Astrocyte (in vitro differentiated cells and primary cell): ENCODE measurements around the gene C1orf21. TPM values are rescaled to one million over a fixed set of nuclear protein-coding genes. Genes with fewer than 3 reads are reported as not detected.

Experiments
- DNase-seq: peaks from one replicate; pipeline ENCODE4 v3.0.0-alpha.2; 2010; ENCODE audit warnings: low read depth
- FAIRE-seq: peaks from 2 replicates; lab custom pipeline; 2011; peaks lifted over from hg19 to GRCh38; lab: Jason Lieb, UNC
- H2AFZ ChIP-seq: 2 replicates; pipeline ENCODE4 v1.6.0; 2012; ENCODE audit warnings: low read depth, low read length, inconsistent platforms
- H3K27ac ChIP-seq: 2 replicates; pipeline ENCODE4 v1.5.1; 2011; ENCODE audit warnings: low read depth, low read length, inconsistent platforms
- H3K27me3 ChIP-seq: 2 replicates; pipeline ENCODE4 v1.6.0; 2011; ENCODE audit warnings: low read length, inconsistent platforms; ENCODE audit not compliant: insufficient read depth
- H3K36me3 ChIP-seq: 2 replicates; pipeline ENCODE4 v1.5.1; 2011; ENCODE audit warnings: low read length, inconsistent platforms; ENCODE audit not compliant: insufficient read depth
- H3K4me1 ChIP-seq: 2 replicates; pipeline ENCODE4 v1.5.1; 2011; ENCODE audit warnings: low read length, inconsistent platforms; ENCODE audit not compliant: insufficient read depth
- H3K4me2 ChIP-seq: 2 replicates; pipeline ENCODE4 v1.6.0; 2012; ENCODE audit warnings: low read length, inconsistent platforms
- H3K4me3 ChIP-seq: 2 replicates; pipeline ENCODE4 v1.5.1; 2011; ENCODE audit warnings: low read depth, mild to moderate bottlenecking, low read length, inconsistent platforms; ENCODE audit not compliant: insufficient read depth
- H3K79me2 ChIP-seq: 2 replicates; pipeline ENCODE4 v1.6.0; 2012; ENCODE audit warnings: mild to moderate bottlenecking, low read length, inconsistent platforms; ENCODE audit not compliant: insufficient read depth
- H3K9ac ChIP-seq: 2 replicates; pipeline ENCODE4 v1.6.0; 2012; ENCODE audit warnings: mild to moderate bottlenecking, low read length, inconsistent platforms
- H3K9me3 ChIP-seq: 2 replicates; pipeline ENCODE4 v1.5.1; 2012; ENCODE audit warnings: low read depth, mild to moderate bottlenecking, low read length, inconsistent platforms; ENCODE audit not compliant: insufficient read depth
- H4K20me1 ChIP-seq: 2 replicates; pipeline ENCODE4 v1.6.0; 2012; ENCODE audit warnings: low read length, inconsistent platforms; ENCODE audit not compliant: insufficient read depth
- H3K27ac Mint-ChIP-seq: one replicate; pipeline ENCODE4 v1.8.0; 2021; ENCODE audit warnings: mild to moderate bottlenecking, mixed read lengths; ENCODE audit not compliant: unreplicated experiment
- H3K27me3 Mint-ChIP-seq: one replicate; pipeline ENCODE4 v1.8.0; 2021; ENCODE audit warnings: low read depth, mixed read lengths; ENCODE audit not compliant: unreplicated experiment
- H3K36me3 Mint-ChIP-seq: one replicate; pipeline ENCODE4 v1.8.0; 2021; ENCODE audit warnings: low read depth, mixed read lengths; ENCODE audit not compliant: unreplicated experiment
- H3K4me1 Mint-ChIP-seq: one replicate; pipeline ENCODE4 v1.8.0; 2021; ENCODE audit warnings: low read depth, mixed read lengths; ENCODE audit not compliant: unreplicated experiment
- H3K4me3 Mint-ChIP-seq: one replicate; pipeline ENCODE4 v1.8.0; 2021; ENCODE audit warnings: mild to moderate bottlenecking, moderate library complexity, mixed read lengths; ENCODE audit not compliant: unreplicated experiment
- H3K9me3 Mint-ChIP-seq: one replicate; pipeline ENCODE4 v1.8.0; 2021; ENCODE audit warnings: mild to moderate bottlenecking, mixed read lengths; ENCODE audit not compliant: unreplicated experiment
- CTCF ChIP-seq: IDR thresholded peaks from 2 replicates; pipeline ENCODE4 v1.5.1; 2011; ENCODE audit warnings: low read depth, mild to moderate bottlenecking, inconsistent platforms, low read length, moderate library complexity; ENCODE audit not compliant: insufficient read depth
- EZH2 ChIP-seq: IDR thresholded peaks from 2 replicates; pipeline ENCODE4 v1.6.1; 2012; ENCODE audit warnings: mild to moderate bottlenecking, low read length, inconsistent platforms; ENCODE audit not compliant: insufficient read depth
- total RNA-seq: library from RNA; stranded (reverse); gene quantifications from 2 replicates; pipeline ENCODE4 v1.2.1, GENCODE V29; 2021

Gene C1orf21
- total RNA-seq, 1 donor from 2014 or later: 15.1 TPM

GRCh38 chr1:184388319-184388889 is 1.6 kb downstream of the C1orf21 start:
- Mint-ChIP-seq H3K36me3 (peaks cover 2% of the 10 kb centered on the region), H3K27me3 (peaks cover 7% of the 10 kb centered on the region), H3K4me1 (peaks cover 25% of the 10 kb centered on the region), H3K9me3 (peaks cover 2% of the 10 kb centered on the region), H3K4me3 (peak overlapping the region; percentile 86), H3K27ac (peak overlapping the region; percentile 50)
- no peaks in the 10 kb centered on the region for H3K36me3 ChIP-seq
- DNase-seq: peak; percentile 78
- H3K4me1 ChIP-seq: peaks cover 10% of the 10 kb centered on the region
- H3K4me2 ChIP-seq: peak overlapping the region; percentile 99
- peak overlapping the region; percentile 76 for H3K4me3 ChIP-seq
- peak; percentile 20 for FAIRE-seq
- H3K27ac ChIP-seq: peak overlapping the region; percentile 56
- TF ChIP-seq EZH2 (no peak), CTCF (no peak)
- peaks cover 3% of the 10 kb centered on the region for H3K27me3 ChIP-seq
- H3K9me3 ChIP-seq: no peaks in the 10 kb centered on the region
- no peaks in the 10 kb centered on the region for H4K20me1 ChIP-seq
- H3K79me2 ChIP-seq: peaks cover 4% of the 10 kb centered on the region
- peak overlapping the region; percentile 77 for H3K9ac ChIP-seq
- peak overlapping the region; percentile 76 for H2AFZ ChIP-seq

- no peak overlapping the region for H3K27ac Mint-ChIP-seq
- TF ChIP-seq CTCF (no peak), EZH2 (no peak)
- H3K27ac ChIP-seq: no peak overlapping the region
- peaks cover 2% of the 10 kb centered on the region for H3K9me3 Mint-ChIP-seq
- H3K4me2 ChIP-seq: peak overlapping the region; percentile 99
- H3K4me1 ChIP-seq: peaks cover 10% of the 10 kb centered on the region
- peak overlapping the region; percentile 77 for H3K9ac ChIP-seq
- peaks cover 4% of the 10 kb centered on the region for H3K27me3 Mint-ChIP-seq
- no peaks in the 10 kb centered on the region for H3K9me3 ChIP-seq
- no peaks in the 10 kb centered on the region for H4K20me1 ChIP-seq
- no peak overlapping the region for H2AFZ ChIP-seq
- FAIRE-seq (no peak), DNase-seq (no peak)
- H3K36me3 ChIP-seq: no peaks in the 10 kb centered on the region
- no peaks in the 10 kb centered on the region for H3K36me3 Mint-ChIP-seq
- H3K4me3 Mint-ChIP-seq: peak overlapping the region; percentile 86
- H3K79me2 ChIP-seq: peaks cover 4% of the 10 kb centered on the region
- peaks cover 25% of the 10 kb centered on the region for H3K4me1 Mint-ChIP-seq
- H3K27me3 ChIP-seq: peaks cover 2% of the 10 kb centered on the region
- H3K4me3 ChIP-seq: peak overlapping the region; percentile 76
These were observed 2.1 kb downstream of the C1orf21 start for GRCh38 chr1:184388971-184389370.

- Histone ChIP-seq H3K4me2 (peak overlapping the region; percentile 99), H3K27ac (no peak overlapping the region), H3K36me3 (no peaks in the 10 kb centered on the region), H3K9ac (no peak overlapping the region), H4K20me1 (peaks cover 3% of the 10 kb centered on the region), H3K27me3 (no peaks in the 10 kb centered on the region), H3K4me1 (peaks cover 10% of the 10 kb centered on the region), H2AFZ (no peak overlapping the region), H3K4me3 (no peak overlapping the region), H3K9me3 (no peaks in the 10 kb centered on the region), H3K79me2 (peaks cover 4% of the 10 kb centered on the region)
- no peak overlapping the region for H3K4me3 Mint-ChIP-seq
- H3K27me3 Mint-ChIP-seq: no peaks in the 10 kb centered on the region
- FAIRE-seq: no peak
- H3K9me3 Mint-ChIP-seq: peaks cover 2% of the 10 kb centered on the region
- no peak overlapping the region for H3K27ac Mint-ChIP-seq
- no peak for TF ChIP-seq EZH2
- TF ChIP-seq CTCF: no peak
- DNase-seq: peak; percentile 21
- H3K36me3 Mint-ChIP-seq: no peaks in the 10 kb centered on the region
- peaks cover 29% of the 10 kb centered on the region for H3K4me1 Mint-ChIP-seq
These were observed 2.6 kb downstream of the C1orf21 start for GRCh38 chr1:184389446-184389845.
